Measurements from ENCODE around the gene SAE1.
"Not testable (repeated sequence)": the region's sequence is repeated elsewhere in the genome, so short reads cannot be mapped to it uniquely, and the experiment has no call there.

The SAE1 gene

DNA sequence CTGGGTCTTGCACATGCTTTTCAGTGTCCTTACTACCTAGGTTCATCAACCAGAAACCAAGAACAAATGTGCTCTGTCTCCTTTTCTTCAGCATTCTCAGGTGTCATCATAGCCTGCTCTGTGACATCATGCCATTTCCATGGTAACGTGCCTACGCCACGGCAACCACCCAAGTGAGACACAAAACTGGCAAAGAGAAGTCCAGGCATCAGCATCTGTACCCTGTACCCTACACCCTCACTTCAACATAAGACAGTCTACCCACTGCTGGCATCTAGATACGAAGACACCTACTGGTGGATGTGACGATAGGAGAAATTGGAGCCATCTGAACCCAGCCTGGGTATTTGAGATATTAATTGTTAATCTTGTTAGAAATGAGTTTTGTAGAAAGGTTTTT, 30.3 kb upstream of the SAE1 start:
- TF ChIP-seq CTCF (IDR thresholded peaks at IDR 0.05; ENCODE audit: unreplicated experiment in 3 of 3), result no peak
- H3K27ac Mint-ChIP-seq, result peak overlapping the region in 1 of 3 experiments; percentile 63
- H3K4me3 Mint-ChIP-seq, result no peak overlapping the region
- no peaks in the 10 kb centered on the region for H3K27me3 Mint-ChIP-seq (ENCODE audit: low read depth)
- peaks cover 48% of the 10 kb centered on the region for H3K4me1 Mint-ChIP-seq
- H3K36me3 Mint-ChIP-seq (ENCODE audit: low read depth), result peaks cover 7% of the 10 kb centered on the region
- H3K9me3 Mint-ChIP-seq, result no peaks in the 10 kb centered on the region

DNA sequence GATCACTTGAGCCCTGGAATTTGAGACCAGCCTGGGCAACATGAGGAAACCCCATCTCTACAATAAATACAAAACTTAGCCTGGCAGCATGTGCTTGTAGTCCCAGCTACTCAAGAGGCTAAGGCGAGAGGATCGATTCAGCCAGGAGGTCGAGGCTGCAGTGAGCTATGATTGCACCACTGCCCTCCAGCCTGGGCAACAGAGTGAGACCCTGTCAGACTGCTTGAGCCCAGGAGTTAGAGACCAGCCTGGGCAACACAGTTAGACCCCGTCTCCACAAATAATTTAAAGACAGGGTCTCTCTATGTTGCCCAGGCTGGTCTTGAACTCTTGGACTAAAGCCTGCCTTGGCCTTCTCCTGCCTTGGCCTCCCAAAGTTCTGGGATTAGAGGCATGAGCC, 29.5 kb upstream of the SAE1 start:
- H3K27ac Mint-ChIP-seq; H3K9me3 Mint-ChIP-seq; H3K36me3 Mint-ChIP-seq (ENCODE audit: low read depth); H3K4me3 Mint-ChIP-seq; H3K27me3 Mint-ChIP-seq (ENCODE audit: low read depth): not testable (repeated sequence)
- peaks cover 47% of the 10 kb centered on the region for H3K4me1 Mint-ChIP-seq

DNA sequence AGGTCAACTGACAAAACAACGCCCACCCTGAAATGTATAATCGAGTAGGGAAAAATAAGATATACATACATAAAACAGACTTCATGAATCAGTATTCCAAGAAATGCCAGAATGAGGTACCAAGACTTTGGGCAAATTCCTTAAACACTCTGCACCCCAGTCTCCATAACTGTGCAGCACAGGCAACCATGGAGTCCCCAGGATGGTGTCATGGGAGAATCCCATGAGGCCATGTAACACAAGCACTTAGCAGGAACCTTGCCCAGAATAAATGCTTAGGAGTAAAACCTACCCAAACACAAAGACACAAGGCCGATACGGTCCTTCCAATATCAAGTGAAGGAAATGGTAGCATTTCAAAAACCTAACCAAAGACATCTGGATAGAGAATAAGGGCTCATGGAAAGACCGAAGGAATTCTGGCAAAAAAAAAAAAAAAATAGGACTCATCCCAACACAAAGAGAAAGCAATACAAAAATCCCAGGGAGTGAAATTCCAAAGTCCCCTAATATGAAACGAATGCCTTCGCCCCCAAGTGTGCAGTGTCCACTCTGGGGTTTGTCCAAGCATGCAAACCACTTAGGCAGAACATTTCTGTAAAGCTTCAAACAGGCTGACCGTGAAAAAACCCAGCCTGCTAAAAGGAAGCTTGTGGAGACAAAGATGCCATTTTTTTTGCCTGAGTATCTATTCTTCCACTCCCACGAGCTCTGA, 28.1 kb upstream of the SAE1 start:
- TF ChIP-seq CTCF (IDR thresholded peaks at IDR 0.05; ENCODE audit: unreplicated experiment in 3 of 3), result no peak
- H3K27me3 Mint-ChIP-seq (ENCODE audit: low read depth), result no peaks in the 10 kb centered on the region
- peak overlapping the region; percentile 58 to 84 (median 79) for H3K27ac Mint-ChIP-seq
- peaks cover 8% of the 10 kb centered on the region for H3K36me3 Mint-ChIP-seq (ENCODE audit: low read depth)
- no peak overlapping the region for H3K4me3 Mint-ChIP-seq
- no peaks in the 10 kb centered on the region for H3K9me3 Mint-ChIP-seq
- H3K4me1 Mint-ChIP-seq, result peaks cover 45% of the 10 kb centered on the region

DNA sequence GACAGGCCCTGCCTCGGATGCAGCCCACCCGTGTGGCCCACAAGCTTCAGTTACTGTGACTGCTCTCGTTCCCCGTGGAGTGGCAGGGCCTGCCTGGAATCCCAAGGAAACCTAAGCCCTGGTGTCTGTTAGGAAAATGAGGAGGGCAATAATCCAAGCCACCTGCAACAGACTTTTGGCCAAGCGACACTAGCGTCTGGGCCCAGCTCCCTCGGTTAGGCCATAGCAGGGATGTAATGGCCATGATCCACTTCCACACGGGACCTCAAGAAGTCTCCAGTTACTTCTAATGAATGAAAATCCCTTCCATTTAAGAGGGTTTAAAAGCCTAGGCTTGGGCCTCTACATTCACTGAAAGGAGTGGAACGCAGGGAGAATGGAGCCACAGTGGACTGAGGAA, 26.0 kb upstream of the SAE1 start:
- Mint-ChIP-seq H3K36me3 (ENCODE audit: low read depth) (peaks cover 10% of the 10 kb centered on the region), H3K9me3 (no peaks in the 10 kb centered on the region), H3K27ac (no peak overlapping the region), H3K27me3 (ENCODE audit: low read depth) (no peaks in the 10 kb centered on the region), H3K4me1 (peaks cover 55% of the 10 kb centered on the region), H3K4me3 (no peak overlapping the region)
- no peak for TF ChIP-seq CTCF (IDR thresholded peaks at IDR 0.05; ENCODE audit: unreplicated experiment in 3 of 3)

DNA sequence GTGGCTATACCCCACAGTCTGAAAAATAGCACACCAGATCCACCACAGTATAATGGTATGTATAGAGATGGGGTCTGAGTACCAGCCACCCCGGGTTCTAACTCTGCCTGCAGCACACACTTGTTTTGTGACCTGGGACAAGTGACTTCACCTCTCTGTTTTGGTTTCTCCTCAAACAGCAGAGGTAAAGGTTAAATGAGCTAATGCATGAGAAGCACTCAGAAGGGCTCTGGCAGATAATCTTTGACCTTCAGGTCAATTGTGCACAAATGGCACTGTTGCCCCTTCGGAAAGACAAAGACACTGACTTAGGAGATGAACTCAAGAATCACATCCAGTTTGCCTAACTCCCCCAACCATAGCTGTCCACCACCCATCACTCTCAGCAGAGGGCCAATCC, 24.8 kb upstream of the SAE1 start:
- no peak for TF ChIP-seq CTCF (IDR thresholded peaks at IDR 0.05; ENCODE audit: unreplicated experiment in 3 of 3)
- H3K27me3 Mint-ChIP-seq (ENCODE audit: low read depth), result no peaks in the 10 kb centered on the region
- peaks cover 12% of the 10 kb centered on the region for H3K36me3 Mint-ChIP-seq (ENCODE audit: low read depth)
- peaks cover 60% of the 10 kb centered on the region for H3K4me1 Mint-ChIP-seq
- H3K9me3 Mint-ChIP-seq, result no peaks in the 10 kb centered on the region
- H3K4me3 Mint-ChIP-seq, result no peak overlapping the region
- H3K27ac Mint-ChIP-seq, result peak overlapping the region in 2 of 3 experiments; percentile 50 to 99

- Mint-ChIP-seq H3K27me3 (ENCODE audit: low read depth) (peaks cover 3% of the 10 kb centered on the region), H3K36me3 (ENCODE audit: low read depth) (peaks cover 12% of the 10 kb centered on the region), H3K27ac (peak overlapping the region; percentile 99 to 100 (median 100)), H3K4me1 (peaks cover 60% of the 10 kb centered on the region), H3K4me3 (peak overlapping the region in 1 of 3 experiments; percentile 21), H3K9me3 (no peaks in the 10 kb centered on the region)
- no peak for TF ChIP-seq CTCF (IDR thresholded peaks at IDR 0.05; ENCODE audit: unreplicated experiment in 3 of 3)
These were observed 23.8 kb upstream of the SAE1 start for GRCh38 chr19:47106821-47107201.

Measured in nephron (organoid).